ENCODE data around the gene UTP14C.

The UTP14C gene

GRCh38 chr13:51988988-51989618 is 35.4 kb upstream of the UTP14C start:
- no peak overlapping the region for H3K9ac ChIP-seq (ENCODE audit: insufficient read length)
- H3K27ac ChIP-seq = no peak overlapping the region
- no peaks in the 10 kb centered on the region for H3K36me3 ChIP-seq (ENCODE audit: insufficient read depth, low read length)
- no peak for DNase-seq (ENCODE audit: low read depth, low spot score)
- no peak overlapping the region for H3K4me3 ChIP-seq
- no peak for TF ChIP-seq FOXP2 (optimal IDR thresholded peaks at IDR 0.05; ENCODE audit: control extremely low read depth, extremely low read length, insufficient read depth)
- no peaks in the 10 kb centered on the region for H3K9me3 ChIP-seq (ENCODE audit: low read depth, low read length)

GRCh38 chr13:51993713-51994112 is 30.8 kb upstream of the UTP14C start:
- TF ChIP-seq POLR2AphosphoS5 (IDR thresholded peaks at IDR 0.05; ENCODE audit: borderline replicate concordance, low read depth, low read length) (no peak), EZH2 (IDR thresholded peaks at IDR 0.05) (no peak), FOXP2 (optimal IDR thresholded peaks at IDR 0.05; ENCODE audit: control extremely low read depth, extremely low read length, insufficient read depth) (no peak)
- Histone ChIP-seq H3K4me3 (no peak overlapping the region), H3K36me3 (ENCODE audit: insufficient read depth, low read length) (no peaks in the 10 kb centered on the region), H3K27ac (no peak overlapping the region), H3K9ac (ENCODE audit: insufficient read length) (peak overlapping the region; percentile 35), H3K9me3 (ENCODE audit: low read depth, low read length) (no peaks in the 10 kb centered on the region)
- no peak for DNase-seq (ENCODE audit: low read depth, low spot score)

DNA sequence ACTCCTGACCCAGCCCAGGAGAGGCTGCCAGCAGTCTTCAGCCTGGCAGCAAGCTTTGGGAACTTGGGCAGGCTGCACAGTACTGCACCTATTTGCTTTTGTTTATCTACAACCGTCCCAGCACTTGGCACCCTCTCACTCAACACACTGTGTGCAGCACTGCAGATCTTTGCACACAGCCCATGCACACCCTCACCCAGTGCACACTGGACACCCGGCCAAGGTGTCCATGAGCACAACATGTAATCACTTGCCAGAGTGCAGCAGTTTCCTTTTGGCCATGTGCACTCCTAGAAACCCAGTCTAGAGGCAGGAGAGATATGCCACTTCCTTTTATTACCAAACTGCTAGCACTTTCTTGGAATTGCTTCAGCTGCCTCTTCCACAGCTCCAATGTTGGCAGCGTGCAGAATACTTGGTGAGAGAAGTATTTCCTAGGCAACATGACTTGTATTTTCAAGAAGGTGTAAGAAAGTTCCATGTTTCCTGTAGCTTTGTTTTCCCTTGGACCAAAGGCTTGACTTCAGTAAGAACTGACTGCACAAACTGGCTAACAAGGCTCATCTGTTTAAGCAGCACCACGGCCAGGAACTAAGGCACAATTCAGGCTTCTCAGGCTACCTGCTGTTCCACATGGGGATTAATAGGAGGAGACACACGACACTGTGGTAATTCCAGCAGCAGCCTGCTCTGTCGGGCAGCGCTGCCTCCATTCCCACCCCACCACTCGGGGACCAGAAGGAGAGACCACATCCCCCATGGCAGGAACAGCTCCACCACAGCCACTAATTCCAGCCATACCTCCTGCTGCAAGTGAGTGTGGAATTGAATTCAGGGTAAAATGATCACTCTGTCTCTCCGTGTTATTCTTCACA is 28.6 kb upstream of the UTP14C start:
- no peak for TF ChIP-seq FOXP2 (optimal IDR thresholded peaks at IDR 0.05; ENCODE audit: control extremely low read depth, extremely low read length, insufficient read depth)
- TF ChIP-seq POLR2AphosphoS5 (IDR thresholded peaks at IDR 0.05; ENCODE audit: borderline replicate concordance, low read depth, low read length) = no peak
- no peak for TF ChIP-seq EZH2 (IDR thresholded peaks at IDR 0.05)
- H3K27ac ChIP-seq = no peak overlapping the region
- DNase-seq (ENCODE audit: low read depth, low spot score) = no peak
- no peak overlapping the region for H3K4me3 ChIP-seq
- H3K9me3 ChIP-seq (ENCODE audit: low read depth, low read length) = no peaks in the 10 kb centered on the region
- H3K9ac ChIP-seq (ENCODE audit: insufficient read length) = no peak overlapping the region
- H3K36me3 ChIP-seq (ENCODE audit: insufficient read depth, low read length) = no peaks in the 10 kb centered on the region

DNA sequence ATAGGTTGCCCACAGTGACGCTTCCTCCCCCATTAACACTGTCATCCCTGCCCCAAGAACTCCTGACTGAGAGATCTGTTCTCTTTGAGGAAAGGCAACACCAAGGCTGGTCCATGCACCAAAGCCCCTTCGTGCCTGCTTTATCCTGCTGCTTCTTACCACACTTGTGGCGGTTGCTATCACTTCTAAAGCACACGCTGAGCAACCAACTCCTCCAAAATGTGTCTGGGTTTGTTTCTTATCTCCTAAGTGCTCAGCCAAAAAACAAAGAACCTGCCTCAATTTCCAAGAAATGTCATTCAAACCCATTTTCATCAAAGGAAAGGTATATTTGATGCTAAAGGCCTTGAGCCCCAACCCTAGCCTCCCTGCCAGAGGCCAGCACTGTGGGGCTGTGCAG is 27.9 kb upstream of the UTP14C start:
- H3K27ac ChIP-seq = no peak overlapping the region
- no peak for DNase-seq (ENCODE audit: low read depth, low spot score)
- no peaks in the 10 kb centered on the region for H3K36me3 ChIP-seq (ENCODE audit: insufficient read depth, low read length)
- TF ChIP-seq EZH2 (IDR thresholded peaks at IDR 0.05) (no peak), FOXP2 (optimal IDR thresholded peaks at IDR 0.05; ENCODE audit: control extremely low read depth, extremely low read length, insufficient read depth) (no peak), POLR2AphosphoS5 (IDR thresholded peaks at IDR 0.05; ENCODE audit: borderline replicate concordance, low read depth, low read length) (no peak)
- no peak overlapping the region for H3K4me3 ChIP-seq
- no peak overlapping the region for H3K9ac ChIP-seq (ENCODE audit: insufficient read length)
- H3K9me3 ChIP-seq (ENCODE audit: low read depth, low read length) = no peaks in the 10 kb centered on the region

GRCh38 chr13:51997186-51997585 is 27.3 kb upstream of the UTP14C start:
- Histone ChIP-seq H3K9ac (ENCODE audit: insufficient read length) (no peak overlapping the region), H3K27ac (no peak overlapping the region), H3K36me3 (ENCODE audit: insufficient read depth, low read length) (no peaks in the 10 kb centered on the region), H3K9me3 (ENCODE audit: low read depth, low read length) (no peaks in the 10 kb centered on the region), H3K4me3 (no peak overlapping the region)
- TF ChIP-seq POLR2AphosphoS5 (IDR thresholded peaks at IDR 0.05; ENCODE audit: borderline replicate concordance, low read depth, low read length) = no peak
- no peak for TF ChIP-seq FOXP2 (optimal IDR thresholded peaks at IDR 0.05; ENCODE audit: control extremely low read depth, extremely low read length, insufficient read depth)
- no peak for TF ChIP-seq EZH2 (IDR thresholded peaks at IDR 0.05)
- DNase-seq (ENCODE audit: low read depth, low spot score) = no peak

DNA sequence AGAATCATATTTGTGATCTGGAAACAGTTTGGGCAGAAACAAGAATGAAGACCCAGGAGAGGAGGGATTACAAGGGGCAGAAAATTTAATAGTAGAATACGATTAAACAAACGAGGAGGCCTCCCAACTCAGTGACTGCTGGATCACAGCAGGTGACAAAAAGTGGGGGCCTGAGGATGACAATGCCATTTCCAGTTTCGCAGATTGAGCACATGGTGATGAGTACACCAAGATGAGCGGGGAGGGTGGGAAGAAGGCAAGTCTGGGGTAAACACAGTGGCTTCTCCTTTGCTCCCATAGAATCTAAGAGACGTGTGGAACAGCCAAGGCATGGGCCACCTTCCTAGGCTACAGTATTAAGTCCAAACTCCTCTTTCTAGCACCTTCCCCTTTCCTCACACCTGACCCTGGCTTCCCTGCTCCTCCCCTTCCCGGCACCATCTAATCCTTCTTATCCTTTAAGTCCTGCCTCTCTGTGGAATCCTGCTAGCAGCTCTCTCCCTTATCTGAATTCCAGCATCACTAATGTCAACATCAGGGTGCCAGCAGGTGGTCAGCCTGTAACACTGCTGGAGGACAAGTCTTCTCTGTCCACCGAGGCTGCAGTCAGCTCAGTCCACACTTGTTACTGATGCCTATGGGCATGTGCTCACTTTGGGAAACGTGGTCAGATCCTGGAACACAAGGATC is 26.7 kb upstream of the UTP14C start:
- TF ChIP-seq POLR2AphosphoS5 (IDR thresholded peaks at IDR 0.05; ENCODE audit: borderline replicate concordance, low read depth, low read length) = no peak
- TF ChIP-seq FOXP2 (optimal IDR thresholded peaks at IDR 0.05; ENCODE audit: control extremely low read depth, extremely low read length, insufficient read depth) = no peak
- no peak for TF ChIP-seq EZH2 (IDR thresholded peaks at IDR 0.05)
- no peak overlapping the region for H3K9ac ChIP-seq (ENCODE audit: insufficient read length)
- no peaks in the 10 kb centered on the region for H3K9me3 ChIP-seq (ENCODE audit: low read depth, low read length)
- H3K4me3 ChIP-seq = no peak overlapping the region
- H3K36me3 ChIP-seq (ENCODE audit: insufficient read depth, low read length) = no peaks in the 10 kb centered on the region
- no peak overlapping the region for H3K27ac ChIP-seq
- DNase-seq (ENCODE audit: low read depth, low spot score) = no peak

DNA sequence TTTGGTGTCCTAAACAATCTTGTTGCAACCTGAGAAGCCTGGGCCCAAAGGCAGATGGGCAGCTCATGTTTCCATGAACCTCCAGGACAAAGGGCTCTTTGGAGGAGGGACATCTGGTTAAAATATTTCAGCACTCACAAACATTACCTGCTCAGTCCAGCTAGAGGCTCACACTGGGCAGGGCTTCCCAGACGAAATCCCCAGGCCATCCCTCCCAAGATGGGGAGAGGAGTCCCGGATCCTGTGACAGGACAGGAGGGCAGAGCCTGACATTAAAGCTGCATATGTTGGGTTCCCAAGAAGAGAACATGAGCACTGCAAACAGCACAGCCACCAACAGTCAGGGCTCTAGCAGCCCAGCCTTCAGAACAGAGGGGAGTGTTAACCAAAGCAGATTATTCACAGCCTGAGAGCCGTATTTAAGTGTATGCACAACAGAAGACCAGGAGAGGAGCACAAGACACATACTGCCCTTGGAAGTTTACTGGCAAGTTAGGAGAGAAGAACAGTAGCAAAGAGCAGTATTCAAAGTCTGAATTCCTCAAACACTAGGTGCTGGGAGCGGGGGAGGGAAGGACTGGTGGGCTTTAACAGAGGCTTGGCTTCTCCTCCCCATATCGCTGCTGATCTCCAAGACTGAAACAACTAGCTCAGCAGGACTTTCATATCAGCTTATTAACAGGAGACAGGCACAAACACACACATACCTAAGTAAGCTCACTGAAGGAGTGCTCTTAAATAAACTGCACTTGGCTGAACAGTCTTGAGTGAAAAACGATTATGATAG is 25.6 kb upstream of the UTP14C start:
- H3K27ac ChIP-seq = no peak overlapping the region
- H3K4me3 ChIP-seq = no peak overlapping the region
- no peak for TF ChIP-seq POLR2AphosphoS5 (IDR thresholded peaks at IDR 0.05; ENCODE audit: borderline replicate concordance, low read depth, low read length)
- no peak for TF ChIP-seq FOXP2 (optimal IDR thresholded peaks at IDR 0.05; ENCODE audit: control extremely low read depth, extremely low read length, insufficient read depth)
- no peak for TF ChIP-seq EZH2 (IDR thresholded peaks at IDR 0.05)
- no peaks in the 10 kb centered on the region for H3K36me3 ChIP-seq (ENCODE audit: insufficient read depth, low read length)
- H3K9ac ChIP-seq (ENCODE audit: insufficient read length) = no peak overlapping the region
- DNase-seq (ENCODE audit: low read depth, low spot score) = no peak
- no peaks in the 10 kb centered on the region for H3K9me3 ChIP-seq (ENCODE audit: low read depth, low read length)

DNA sequence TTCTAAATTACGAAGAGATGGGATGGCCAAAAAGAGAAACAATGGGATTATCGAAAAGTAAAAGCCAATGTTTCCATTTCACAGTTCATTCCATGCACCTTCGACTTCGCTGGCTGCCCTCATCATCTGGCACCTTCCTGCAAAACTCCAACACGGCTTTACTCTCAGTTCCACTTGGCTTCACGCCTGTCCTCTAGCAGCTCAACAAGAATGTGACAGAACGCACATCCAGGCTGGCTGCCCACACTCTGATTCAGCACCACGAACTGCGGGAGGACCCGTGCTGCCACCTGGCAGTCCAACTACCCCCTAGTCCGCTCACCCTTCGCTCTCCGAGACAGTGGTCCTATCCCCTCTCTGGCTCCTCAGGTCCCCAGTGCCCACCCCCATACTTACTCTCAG is 25.0 kb upstream of the UTP14C start:
- DNase-seq (ENCODE audit: low read depth, low spot score) = no peak
- no peak overlapping the region for H3K9ac ChIP-seq (ENCODE audit: insufficient read length)
- H3K27ac ChIP-seq = no peak overlapping the region
- H3K9me3 ChIP-seq (ENCODE audit: low read depth, low read length) = no peaks in the 10 kb centered on the region
- no peak overlapping the region for H3K4me3 ChIP-seq
- TF ChIP-seq EZH2 (IDR thresholded peaks at IDR 0.05) = no peak
- TF ChIP-seq FOXP2 (optimal IDR thresholded peaks at IDR 0.05; ENCODE audit: control extremely low read depth, extremely low read length, insufficient read depth) = no peak
- TF ChIP-seq POLR2AphosphoS5 (IDR thresholded peaks at IDR 0.05; ENCODE audit: borderline replicate concordance, low read depth, low read length) = no peak
- no peaks in the 10 kb centered on the region for H3K36me3 ChIP-seq (ENCODE audit: insufficient read depth, low read length)

Measured in SK-N-MC (cell line).